Nephron (organoid): ENCODE data around the gene MET.

Experiments
- H3K27ac Mint-ChIP-seq, 3 experiments: 2 replicates each; pipeline ENCODE4 v1.8.0; 2020; ENCODE audit warnings: mixed read lengths in 3 of 3, mild to moderate bottlenecking in 2 of 3, moderate library complexity in 1 of 3
- H3K27me3 Mint-ChIP-seq: 2 replicates; pipeline ENCODE4 v1.8.0; 2021; ENCODE audit warnings: low read depth, mild to moderate bottlenecking, moderate library complexity, mixed read lengths
- H3K36me3 Mint-ChIP-seq: 2 replicates; pipeline ENCODE4 v1.8.0; 2020; ENCODE audit warnings: low read depth, mixed read lengths
- H3K4me1 Mint-ChIP-seq: 2 replicates; pipeline ENCODE4 v1.8.0; 2020; ENCODE audit warnings: mixed read lengths
- H3K4me3 Mint-ChIP-seq, 3 experiments: 2 replicates each; pipeline ENCODE4 v1.8.0; 2020; ENCODE audit warnings: mild to moderate bottlenecking in 3 of 3, mixed read lengths in 3 of 3, moderate library complexity in 2 of 3
- H3K9me3 Mint-ChIP-seq: 2 replicates; pipeline ENCODE4 v1.8.0; 2020; ENCODE audit warnings: mixed read lengths
- CTCF ChIP-seq, 3 experiments: fragments of 200-600 bp; sonication (generic); IDR thresholded peaks; one replicate each; pipeline ENCODE4 v1.5.0; 2021; ENCODE audit warnings: antibody characterized with exemption in 3 of 3; ENCODE audit not compliant: unreplicated experiment in 3 of 3

The MET gene

GRCh38 chr7:116779931-116780330, 107.9 kb downstream of the MET start:
- peaks cover 55% of the 10 kb centered on the region for H3K4me1 Mint-ChIP-seq
- no peak overlapping the region for H3K4me3 Mint-ChIP-seq
- peaks cover 8% of the 10 kb centered on the region for H3K36me3 Mint-ChIP-seq
- H3K27me3 Mint-ChIP-seq: no peaks in the 10 kb centered on the region
- H3K9me3 Mint-ChIP-seq: no peaks in the 10 kb centered on the region
- no peak overlapping the region for H3K27ac Mint-ChIP-seq
- TF ChIP-seq CTCF (IDR thresholded peaks at IDR 0.05; ENCODE audit: unreplicated experiment in 3 of 3): no peak

DNA sequence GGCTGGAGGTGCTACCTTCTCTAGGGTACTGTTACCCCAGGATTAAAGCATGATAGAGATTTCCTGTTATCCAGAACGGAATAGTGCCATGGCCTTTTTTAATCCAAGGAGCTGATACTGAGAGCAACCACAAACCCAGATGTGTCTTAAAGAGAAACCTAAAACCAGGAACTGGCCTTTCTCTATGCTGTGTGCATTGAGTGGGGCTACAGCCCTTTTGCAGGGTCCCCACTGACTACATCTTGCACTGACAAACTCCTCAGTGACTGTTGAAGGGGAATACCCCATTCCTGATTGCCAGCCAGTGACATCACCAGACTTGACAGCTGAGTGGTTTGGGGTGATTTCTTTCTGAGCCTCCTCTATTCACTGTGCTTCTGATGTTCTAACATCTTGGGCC, 108.5 kb downstream of the MET start:
- Mint-ChIP-seq H3K27ac (peak overlapping the region; percentile 17 to 79 (median 61)), H3K27me3 (no peaks in the 10 kb centered on the region), H3K4me1 (peaks cover 55% of the 10 kb centered on the region), H3K4me3 (no peak overlapping the region), H3K9me3 (no peaks in the 10 kb centered on the region), H3K36me3 (peaks cover 7% of the 10 kb centered on the region)
- no peak for TF ChIP-seq CTCF (IDR thresholded peaks at IDR 0.05; ENCODE audit: unreplicated experiment in 3 of 3)

- Mint-ChIP-seq H3K4me3 (no peak overlapping the region), H3K36me3 (peaks cover 7% of the 10 kb centered on the region), H3K27me3 (no peaks in the 10 kb centered on the region), H3K9me3 (no peaks in the 10 kb centered on the region), H3K27ac (peak overlapping the region; percentile 17 to 79 (median 61)), H3K4me1 (peaks cover 51% of the 10 kb centered on the region)
- no peak for TF ChIP-seq CTCF (IDR thresholded peaks at IDR 0.05; ENCODE audit: unreplicated experiment in 3 of 3)
Observed at GRCh38 chr7:116780966-116781365, 109.0 kb downstream of the MET start.

DNA sequence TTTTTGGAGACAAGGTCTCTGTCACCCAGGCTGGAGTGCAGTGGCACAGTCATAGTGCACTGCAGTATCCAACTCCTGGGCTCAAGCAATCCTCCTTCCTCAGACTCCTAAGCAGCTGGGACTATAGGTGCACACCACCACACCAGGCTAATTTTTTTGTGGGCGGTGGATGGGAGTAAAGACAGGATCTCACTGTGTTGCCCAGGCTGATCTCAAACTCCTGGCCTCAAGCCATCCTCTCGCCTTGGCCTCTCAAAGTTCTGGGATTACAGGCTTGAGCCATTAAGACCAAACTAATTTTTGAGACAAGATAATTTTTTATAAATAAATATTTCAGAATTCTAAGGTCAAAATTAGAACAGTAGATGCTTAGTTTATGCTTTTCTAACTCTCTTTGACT, 109.6 kb downstream of the MET start:
- Mint-ChIP-seq H3K36me3 (peaks cover 7% of the 10 kb centered on the region), H3K4me1 (peaks cover 46% of the 10 kb centered on the region), H3K9me3 (no peaks in the 10 kb centered on the region), H3K27ac (peak overlapping the region in 1 of 3 experiments; percentile 17), H3K27me3 (no peaks in the 10 kb centered on the region), H3K4me3 (no peak overlapping the region)
- no peak for TF ChIP-seq CTCF (IDR thresholded peaks at IDR 0.05; ENCODE audit: unreplicated experiment in 3 of 3)

GRCh38 chr7:116782177-116782711, 110.2 kb downstream of the MET start:
- Mint-ChIP-seq H3K4me3 (no peak overlapping the region), H3K4me1 (peaks cover 46% of the 10 kb centered on the region), H3K36me3 (peaks cover 7% of the 10 kb centered on the region), H3K27ac (peak overlapping the region in 2 of 3 experiments; percentile 28 to 53), H3K27me3 (no peaks in the 10 kb centered on the region), H3K9me3 (no peaks in the 10 kb centered on the region)
- no peak for TF ChIP-seq CTCF (IDR thresholded peaks at IDR 0.05; ENCODE audit: unreplicated experiment in 3 of 3)

GRCh38 chr7:116783666-116784318, 111.8 kb downstream of the MET start:
- no peak overlapping the region for H3K4me3 Mint-ChIP-seq
- no peak for TF ChIP-seq CTCF (IDR thresholded peaks at IDR 0.05; ENCODE audit: unreplicated experiment in 3 of 3)

More at GRCh38 chr7:116783666-116784318, 111.8 kb downstream of the MET start:
- H3K27ac Mint-ChIP-seq: no peak overlapping the region
- no peaks in the 10 kb centered on the region for H3K9me3 Mint-ChIP-seq
- H3K4me1 Mint-ChIP-seq: peaks cover 36% of the 10 kb centered on the region
- H3K36me3 Mint-ChIP-seq: peaks cover 7% of the 10 kb centered on the region
- no peaks in the 10 kb centered on the region for H3K27me3 Mint-ChIP-seq
